Brain microvascular endothelial cell (primary cell): ENCODE measurements around the gene SPATS2L.

Experiments
- DNase-seq: peaks from one replicate; pipeline ENCODE4 v3.0.0-alpha.2; 2020
- H3K27ac ChIP-seq: fragments of 250-450 bp; sonication (Bioruptor Pico); 2 replicates; pipeline ENCODE4 v1.5.1; 2020; ENCODE audit warnings: mild to moderate bottlenecking, moderate library complexity
- H3K27me3 ChIP-seq: fragments of 250-450 bp; sonication (Bioruptor Pico); replicated peaks from 2 replicates; pipeline ENCODE4 v1.5.1; 2020; ENCODE audit warnings: mild to moderate bottlenecking
- H3K36me3 ChIP-seq: fragments of 250-450 bp; sonication (Bioruptor Pico); replicated peaks from 2 replicates; pipeline ENCODE4 v1.5.1; 2020; ENCODE audit warnings: mild to moderate bottlenecking
- H3K4me3 ChIP-seq: 2 replicates; pipeline ENCODE4 v1.5.1; 2011; ENCODE audit warnings: low read depth, mild to moderate bottlenecking, control low read depth, low read length, moderate library complexity
- in situ Hi-C: cut with HindIII; loops from 2 replicates; pipeline ENCODE4 v1.10.0; 2017; ENCODE audit warnings: low sequenced_read_pairs, low pct_ligation_motif_present
- TF ChIP-seq, protein P1 (sequence below): IDR thresholded peaks from 2 replicates; pipeline ENCODE4 v1.5.1; 2011; ENCODE audit warnings: low read depth, mild to moderate bottlenecking, moderate library complexity, low read length, control low read depth, inconsistent platforms; ENCODE audit errors: missing control alignments

The SPATS2L gene

GRCh38 chr2:200272320-200272719 is 34.2 kb upstream of the SPATS2L start:
- TF ChIP-seq, protein P1, sequence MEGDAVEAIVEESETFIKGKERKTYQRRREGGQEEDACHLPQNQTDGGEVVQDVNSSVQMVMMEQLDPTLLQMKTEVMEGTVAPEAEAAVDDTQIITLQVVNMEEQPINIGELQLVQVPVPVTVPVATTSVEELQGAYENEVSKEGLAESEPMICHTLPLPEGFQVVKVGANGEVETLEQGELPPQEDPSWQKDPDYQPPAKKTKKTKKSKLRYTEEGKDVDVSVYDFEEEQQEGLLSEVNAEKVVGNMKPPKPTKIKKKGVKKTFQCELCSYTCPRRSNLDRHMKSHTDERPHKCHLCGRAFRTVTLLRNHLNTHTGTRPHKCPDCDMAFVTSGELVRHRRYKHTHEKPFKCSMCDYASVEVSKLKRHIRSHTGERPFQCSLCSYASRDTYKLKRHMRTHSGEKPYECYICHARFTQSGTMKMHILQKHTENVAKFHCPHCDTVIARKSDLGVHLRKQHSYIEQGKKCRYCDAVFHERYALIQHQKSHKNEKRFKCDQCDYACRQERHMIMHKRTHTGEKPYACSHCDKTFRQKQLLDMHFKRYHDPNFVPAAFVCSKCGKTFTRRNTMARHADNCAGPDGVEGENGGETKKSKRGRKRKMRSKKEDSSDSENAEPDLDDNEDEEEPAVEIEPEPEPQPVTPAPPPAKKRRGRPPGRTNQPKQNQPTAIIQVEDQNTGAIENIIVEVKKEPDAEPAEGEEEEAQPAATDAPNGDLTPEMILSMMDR = no peak
- H3K27me3 ChIP-seq = no peaks in the 10 kb centered on the region
- no peak overlapping the region for H3K4me3 ChIP-seq
- no peaks in the 10 kb centered on the region for H3K36me3 ChIP-seq
- in situ Hi-C loops = no loop called here
- no peak overlapping the region for H3K27ac ChIP-seq
- no peak for DNase-seq

GRCh38 chr2:200274116-200275075 is 32.1 kb upstream of the SPATS2L start:
- H3K36me3 ChIP-seq = no peaks in the 10 kb centered on the region
- H3K27me3 ChIP-seq = no peaks in the 10 kb centered on the region
- DNase-seq = no peak
- H3K4me3 ChIP-seq = no peak overlapping the region
- TF ChIP-seq, protein P1 = no peak
- in situ Hi-C loops = no loop called here
- no peak overlapping the region for H3K27ac ChIP-seq

- no peak for DNase-seq
- Histone ChIP-seq H3K27ac (no peak overlapping the region), H3K36me3 (no peaks in the 10 kb centered on the region), H3K4me3 (no peak overlapping the region), H3K27me3 (no peaks in the 10 kb centered on the region)
- TF ChIP-seq, protein P1 = no peak
- in situ Hi-C loops = no loop called here
Observed at GRCh38 chr2:200275295-200276013, 31.0 kb upstream of the SPATS2L start.

DNA sequence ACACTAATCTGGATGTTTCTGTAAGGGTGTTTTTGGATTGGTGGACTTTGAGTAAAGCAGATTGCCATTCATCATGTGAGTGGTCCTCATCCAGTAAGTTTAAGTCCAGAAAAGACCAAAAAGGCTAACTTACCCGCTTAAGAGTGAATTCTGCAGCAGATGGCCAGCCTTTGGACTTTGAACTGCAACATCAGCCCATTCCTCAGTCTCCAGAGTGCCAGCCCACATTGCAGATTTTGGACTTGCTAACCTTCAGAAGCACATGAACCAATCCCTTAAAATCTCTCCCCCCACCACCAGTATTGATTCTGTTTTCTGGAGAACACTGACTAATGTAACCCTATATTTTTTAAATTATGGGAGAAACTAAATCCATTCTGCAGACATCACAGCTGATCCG is 30.0 kb upstream of the SPATS2L start:
- H3K27me3 ChIP-seq = no peaks in the 10 kb centered on the region
- in situ Hi-C loops = no loop called here

GRCh38 chr2:200278694-200279316 is 27.7 kb upstream of the SPATS2L start:
- no peak overlapping the region for H3K27ac ChIP-seq
- TF ChIP-seq, protein P1 = no peak
- H3K27me3 ChIP-seq = no peaks in the 10 kb centered on the region
- in situ Hi-C loops = no loop called here
- no peaks in the 10 kb centered on the region for H3K36me3 ChIP-seq
- no peak overlapping the region for H3K4me3 ChIP-seq
- DNase-seq = no peak

More for the DNA sequence above, 30.0 kb upstream of the SPATS2L start:
- no peak overlapping the region for H3K27ac ChIP-seq
- H3K36me3 ChIP-seq = no peaks in the 10 kb centered on the region
- TF ChIP-seq, protein P1 = no peak
- H3K4me3 ChIP-seq = no peak overlapping the region
- no peak for DNase-seq
